GM12874 (cell line): ENCODE measurements around the gene GAD2.

Experiments
- CTCF ChIP-seq: IDR thresholded peaks from 2 replicates; pipeline ENCODE4 v1.5.1; 2011; ENCODE audit warnings: low read depth, mild to moderate bottlenecking, control low read depth, low read length, moderate library complexity; ENCODE audit not compliant: insufficient read depth

GAD2 gene

GRCh38 chr10:26222563-26222962 is 6.0 kb downstream of the GAD2 start:
- TF ChIP-seq CTCF: no peak

GRCh38 chr10:26225322-26225721 is 8.7 kb downstream of the GAD2 start:
- no peak for TF ChIP-seq CTCF

- no peak for TF ChIP-seq CTCF
Observed at GRCh38 chr10:26227786-26228185, 11.2 kb downstream of the GAD2 start.

GRCh38 chr10:26232174-26232573 is 15.6 kb downstream of the GAD2 start:
- TF ChIP-seq CTCF: no peak

- TF ChIP-seq CTCF: no peak
Observed at GRCh38 chr10:26235761-26236160, 19.2 kb downstream of the GAD2 start.

- TF ChIP-seq CTCF: no peak
Observed at GRCh38 chr10:26238378-26238777, 21.8 kb downstream of the GAD2 start.

GRCh38 chr10:26242706-26243350 is 26.3 kb downstream of the GAD2 start:
- no peak for TF ChIP-seq CTCF
